MG63 (cell line): ENCODE data around the gene RABIF. TPM values are rescaled to one million over a fixed set of nuclear protein-coding genes. Genes with fewer than 3 reads are reported as not detected.
A peak's percentile ranks its signal among the peaks of the same experiment; 100 is the strongest.

ENCODE experiments used
- DNase-seq: peaks from one replicate; pipeline ENCODE4 v3.0.0-alpha.2; 2020
- H3K27me3 ChIP-seq: fragments of 250-450 bp; sonication (Bioruptor Pico); 2 replicates; pipeline ENCODE4 v1.5.1; 2020; ENCODE audit warnings: mild to moderate bottlenecking, moderate library complexity
- H3K36me3 ChIP-seq: fragments of 250-450 bp; sonication (Bioruptor Pico); 2 replicates; pipeline ENCODE4 v1.5.1; 2020; ENCODE audit warnings: mild to moderate bottlenecking, moderate library complexity
- H3K4me3 ChIP-seq: fragments of 250-450 bp; sonication (Bioruptor Pico); 2 replicates; pipeline ENCODE4 v1.5.1; 2020; ENCODE audit warnings: mild to moderate bottlenecking, moderate library complexity
- H3K9me3 ChIP-seq: fragments of 250-450 bp; sonication (Bioruptor Pico); 2 replicates; pipeline ENCODE4 v1.5.1; 2020; ENCODE audit warnings: mild to moderate bottlenecking, moderate library complexity
- total RNA-seq: library from RNA; depleted of rRNA; stranded (reverse); fragments of >200 nt; shearing (Covaris generic); gene quantifications from 2 replicates; pipeline ENCODE4 v1.2.3, GENCODE V29; 2014; ENCODE audit warnings: low replicate concordance

Gene RABIF
- total RNA-seq, 1 experiment from 2014 or later = 13.1 TPM

DNA sequence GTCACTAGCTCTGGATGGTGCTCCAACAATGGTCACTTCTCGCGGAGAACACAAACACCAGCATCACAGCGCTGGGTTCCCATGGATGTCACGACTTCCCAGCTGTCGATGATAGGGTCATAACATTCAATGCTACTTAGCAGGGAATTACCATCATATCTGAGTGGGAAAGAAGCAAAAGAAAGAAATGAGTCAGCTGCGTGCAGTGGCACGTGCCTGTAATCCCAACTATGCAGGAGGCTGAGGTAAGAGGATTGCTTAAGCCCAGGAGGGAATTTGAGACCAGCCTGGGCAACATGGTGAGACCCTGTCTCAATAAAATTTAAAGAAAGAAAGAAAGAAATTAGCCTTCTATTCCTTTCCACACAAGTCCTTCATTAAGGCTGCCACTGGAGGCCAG is 3.6 kb upstream of the RABIF start:
- Histone ChIP-seq H3K9me3 (no peaks in the 10 kb centered on the region), H3K4me3 (no peak overlapping the region), H3K36me3 (peaks cover 48% of the 10 kb centered on the region), H3K27me3 (no peaks in the 10 kb centered on the region)
- DNase-seq = no peak

DNA sequence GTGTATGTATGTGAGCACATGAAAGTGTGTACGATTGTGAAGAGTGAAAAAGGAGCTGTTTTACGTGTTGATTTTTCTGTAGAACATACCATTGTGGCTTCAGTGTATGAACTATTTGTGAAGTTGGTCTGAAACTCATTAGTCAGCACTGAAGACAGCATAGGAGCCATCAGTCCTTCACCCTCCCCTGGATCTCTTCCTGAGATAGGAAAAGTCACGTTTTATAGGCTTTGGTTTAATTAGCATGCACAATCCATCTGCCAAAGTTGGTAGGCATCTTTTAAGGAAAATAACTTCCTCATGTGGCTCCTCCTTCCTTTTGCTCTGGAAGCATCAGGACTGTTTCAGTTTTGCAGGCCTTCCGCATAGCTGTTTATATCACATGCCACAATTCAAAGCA is 1.4 kb upstream of the RABIF start:
- no peak for DNase-seq
- Histone ChIP-seq H3K27me3 (no peaks in the 10 kb centered on the region), H3K4me3 (no peak overlapping the region), H3K9me3 (no peaks in the 10 kb centered on the region), H3K36me3 (peaks cover 34% of the 10 kb centered on the region)

DNA sequence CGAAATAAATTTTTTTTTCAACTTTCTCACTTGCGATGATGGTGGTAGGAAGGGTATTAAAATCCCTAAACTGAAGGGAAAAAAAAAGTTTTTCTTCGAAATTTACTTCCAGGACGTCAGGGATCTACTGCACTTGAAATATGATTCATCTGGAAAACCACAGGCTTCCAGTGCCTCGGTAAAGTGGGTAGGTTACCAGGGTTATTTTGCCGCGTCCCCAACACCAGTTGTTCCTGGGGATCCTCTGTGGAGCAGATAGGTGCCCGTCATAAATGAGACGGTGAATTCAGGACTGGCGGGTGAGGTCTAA is 773 bp downstream of the RABIF start:
- H3K27me3 ChIP-seq = no peaks in the 10 kb centered on the region
- H3K9me3 ChIP-seq = no peaks in the 10 kb centered on the region
- H3K36me3 ChIP-seq = peaks cover 14% of the 10 kb centered on the region
- no peak for DNase-seq
- peak overlapping the region; percentile 81 for H3K4me3 ChIP-seq

DNA sequence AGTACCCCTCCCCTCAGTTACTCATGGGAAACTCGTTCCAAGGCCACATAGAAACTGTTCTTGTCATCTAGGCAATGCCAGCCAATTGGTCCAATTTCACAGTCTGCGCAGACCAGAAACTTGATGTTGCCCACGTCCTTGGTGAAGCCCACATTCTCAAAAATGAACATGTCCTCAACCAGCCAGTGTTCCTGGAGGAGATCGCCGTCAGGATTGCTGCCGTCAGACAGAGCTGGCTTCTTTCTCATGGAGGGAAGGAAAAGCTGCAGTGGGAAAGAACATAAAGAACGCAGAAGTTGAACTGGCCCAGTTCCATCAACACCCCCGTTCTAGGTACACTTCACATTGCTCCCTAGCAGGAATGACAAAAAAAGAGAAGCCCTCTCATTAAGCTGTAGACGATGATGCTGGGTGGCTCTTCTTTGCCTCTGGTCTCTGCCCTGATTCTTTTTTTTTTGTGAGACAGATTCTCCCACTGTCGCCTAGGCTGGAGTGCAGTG is 7.9 kb downstream of the RABIF start:
- Histone ChIP-seq H3K27me3 (no peaks in the 10 kb centered on the region), H3K9me3 (no peaks in the 10 kb centered on the region), H3K4me3 (no peak overlapping the region), H3K36me3 (peaks cover 25% of the 10 kb centered on the region)
- DNase-seq = no peak

DNA sequence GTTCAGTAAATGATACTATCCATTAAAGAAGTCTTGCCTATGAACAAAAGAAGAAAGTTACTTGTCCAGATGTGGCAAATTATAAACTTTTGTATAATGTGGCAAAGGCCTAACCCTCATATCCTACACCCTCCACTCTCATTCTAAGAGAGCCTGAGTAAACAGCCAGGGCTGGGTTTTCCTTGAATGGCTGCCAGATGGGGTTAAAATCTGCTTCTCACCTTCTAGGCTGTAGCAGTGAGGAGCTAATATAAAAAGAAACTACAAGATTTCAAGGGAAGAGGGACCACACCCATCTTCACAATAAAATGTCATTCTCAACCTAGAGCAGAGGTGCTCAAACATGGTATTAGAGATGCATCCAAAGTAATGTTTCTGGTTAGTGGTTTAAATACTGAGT is 8.9 kb downstream of the RABIF start:
- H3K9me3 ChIP-seq = no peaks in the 10 kb centered on the region
- peaks cover 25% of the 10 kb centered on the region for H3K36me3 ChIP-seq
- no peaks in the 10 kb centered on the region for H3K27me3 ChIP-seq
- no peak for DNase-seq
- no peak overlapping the region for H3K4me3 ChIP-seq

DNA sequence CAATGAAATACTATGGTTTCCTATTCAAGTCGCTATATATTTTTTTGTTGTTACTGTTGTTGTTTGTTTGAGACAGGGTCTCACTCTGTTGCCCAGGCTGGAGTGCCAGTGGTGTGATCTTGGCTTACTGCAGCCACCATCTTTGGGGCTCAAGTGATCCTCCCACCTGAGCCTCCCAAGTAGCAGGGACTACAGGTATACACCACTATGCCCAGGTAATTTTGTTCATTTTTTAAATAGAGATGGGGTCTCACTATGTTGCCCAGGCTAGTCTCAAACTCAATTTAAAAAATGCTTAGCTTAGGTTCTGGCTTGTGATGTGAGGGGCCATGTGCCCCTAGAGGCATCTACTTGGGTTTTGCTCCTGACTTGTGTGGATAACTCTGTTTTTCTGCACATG is 9.8 kb downstream of the RABIF start:
- Histone ChIP-seq H3K4me3 (no peak overlapping the region), H3K9me3 (no peaks in the 10 kb centered on the region), H3K27me3 (no peaks in the 10 kb centered on the region), H3K36me3 (peaks cover 25% of the 10 kb centered on the region)
- no peak for DNase-seq

DNA sequence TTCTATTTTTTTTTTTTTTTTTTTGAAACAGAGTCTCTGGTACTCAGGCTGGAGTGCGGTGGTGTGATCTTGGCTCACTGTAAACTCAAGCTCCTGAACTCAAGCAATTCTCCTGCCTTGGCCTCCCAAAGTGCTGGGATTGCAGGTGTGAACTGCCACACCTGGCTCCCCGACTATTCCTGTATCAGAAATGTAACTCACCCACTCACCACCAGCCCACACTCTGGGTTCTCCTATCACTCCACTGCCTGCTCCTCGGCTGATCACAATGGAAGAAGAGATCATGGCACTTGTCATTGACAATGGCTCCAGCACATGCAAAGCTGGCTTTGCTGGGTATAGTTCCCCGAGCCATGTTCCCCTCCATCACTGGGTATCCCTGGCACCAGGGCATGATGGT is 15.9 kb downstream of the RABIF start:
- Histone ChIP-seq H3K27me3 (peaks cover 19% of the 10 kb centered on the region; the same call in 1 of the 2 replicates), H3K36me3 (no peaks in the 10 kb centered on the region), H3K9me3 (no peaks in the 10 kb centered on the region), H3K4me3 (no peak overlapping the region)
- DNase-seq = no peak

DNA sequence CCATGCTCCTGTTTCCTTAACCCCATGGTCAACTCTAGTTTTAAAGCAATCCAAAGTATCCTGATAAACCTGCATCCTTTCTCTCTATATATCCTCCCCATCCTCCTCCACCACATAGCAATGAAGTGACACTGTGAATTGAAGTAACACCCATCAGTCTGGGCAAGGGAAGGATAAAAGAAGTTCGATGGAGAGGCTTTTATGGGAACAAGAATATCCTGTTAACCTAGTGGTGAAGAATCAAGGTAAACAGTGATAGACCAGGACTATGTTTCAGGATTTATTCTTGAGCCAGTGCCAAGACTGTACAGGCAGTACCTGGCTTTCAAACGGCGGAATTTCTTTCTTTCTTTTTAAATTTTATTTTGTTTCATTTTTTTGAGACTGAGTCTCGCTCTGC is 17.6 kb downstream of the RABIF start:
- no peaks in the 10 kb centered on the region for H3K9me3 ChIP-seq
- H3K4me3 ChIP-seq = no peak overlapping the region
- H3K36me3 ChIP-seq = no peaks in the 10 kb centered on the region
- peaks cover 20% of the 10 kb centered on the region for H3K27me3 ChIP-seq
- DNase-seq = no peak

DNA sequence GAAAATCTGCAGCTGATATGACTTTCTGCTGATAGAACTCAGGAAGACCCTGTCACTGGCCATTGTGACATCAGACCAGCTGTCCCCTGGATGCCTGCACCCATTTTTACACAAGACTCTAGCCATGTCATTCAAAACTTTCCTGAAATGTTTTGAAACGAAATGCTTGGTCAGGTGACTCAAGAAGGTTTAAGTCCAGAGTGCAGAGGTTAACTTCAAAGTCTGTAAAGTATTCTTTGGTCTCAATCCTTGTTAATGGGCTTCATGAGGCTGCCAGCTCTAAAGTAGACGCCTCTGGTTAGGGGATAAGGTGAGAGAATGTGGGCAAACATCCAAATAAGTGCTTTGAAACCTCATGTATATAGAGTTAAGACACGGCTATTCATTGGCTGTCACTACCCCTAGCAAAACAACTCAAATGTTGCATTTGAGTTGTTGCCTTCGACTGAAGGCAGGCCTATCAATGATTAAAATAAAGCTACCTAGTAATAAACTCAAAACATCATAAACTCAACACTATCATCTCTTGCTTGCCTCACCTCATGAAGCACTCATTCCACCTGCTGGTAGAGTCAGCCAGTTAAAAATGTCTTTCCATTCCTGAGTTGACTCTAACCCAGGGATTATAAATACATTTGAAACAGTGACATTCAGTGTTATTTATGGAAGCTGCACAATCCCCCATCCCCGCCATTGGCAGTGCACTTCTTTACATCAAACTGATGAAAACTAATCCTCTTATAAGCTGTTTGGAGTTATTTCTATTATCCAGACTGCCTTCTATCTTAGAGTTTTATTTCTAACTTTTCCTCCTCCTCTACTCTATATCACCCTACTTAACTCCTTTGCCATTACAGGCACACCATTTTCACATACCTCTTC is 26.0 kb downstream of the RABIF start:
- no peak for DNase-seq
- no peaks in the 10 kb centered on the region for H3K9me3 ChIP-seq
- H3K27me3 ChIP-seq = peaks cover 34% of the 10 kb centered on the region
- no peak overlapping the region for H3K4me3 ChIP-seq
- H3K36me3 ChIP-seq = no peaks in the 10 kb centered on the region

DNA sequence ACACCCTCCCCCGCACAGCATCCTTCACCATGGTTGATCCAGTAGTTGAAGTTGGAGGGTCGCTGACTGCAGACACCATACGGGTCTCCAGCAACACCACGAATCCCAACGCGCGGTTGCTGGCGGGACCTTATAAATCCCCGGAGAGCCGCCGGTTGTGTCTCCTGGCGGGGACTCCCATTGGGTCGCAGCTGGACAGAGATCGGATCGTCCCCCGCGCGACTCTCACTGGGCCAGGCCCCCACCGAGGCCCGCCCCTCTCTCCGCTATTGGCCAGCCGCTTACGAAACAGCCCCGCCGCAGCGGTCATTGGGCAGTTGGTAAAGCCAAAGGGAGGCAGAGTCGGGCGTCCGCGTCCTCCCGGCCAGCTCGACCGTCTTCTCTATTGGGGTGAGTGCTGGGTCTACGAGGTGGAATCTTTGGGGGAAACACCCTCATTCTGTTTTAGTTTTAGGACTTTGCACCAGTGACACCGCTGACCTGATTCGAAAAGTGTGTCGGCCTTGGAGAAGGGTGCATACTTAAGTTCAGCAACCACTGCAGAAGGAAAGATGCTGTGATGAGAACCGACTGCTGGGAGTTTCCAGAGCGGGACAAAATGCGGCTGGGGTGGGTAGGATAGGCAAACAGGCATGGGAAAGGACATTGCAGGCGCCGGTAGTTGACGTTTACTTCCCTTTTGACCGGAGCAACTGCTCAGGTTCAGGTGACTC is 27.4 kb downstream of the RABIF start:
- H3K9me3 ChIP-seq = no peaks in the 10 kb centered on the region
- H3K27me3 ChIP-seq = peaks cover 34% of the 10 kb centered on the region
- no peaks in the 10 kb centered on the region for H3K36me3 ChIP-seq
- DNase-seq = peak; percentile 92
- H3K4me3 ChIP-seq = peak overlapping the region; percentile 54

DNA sequence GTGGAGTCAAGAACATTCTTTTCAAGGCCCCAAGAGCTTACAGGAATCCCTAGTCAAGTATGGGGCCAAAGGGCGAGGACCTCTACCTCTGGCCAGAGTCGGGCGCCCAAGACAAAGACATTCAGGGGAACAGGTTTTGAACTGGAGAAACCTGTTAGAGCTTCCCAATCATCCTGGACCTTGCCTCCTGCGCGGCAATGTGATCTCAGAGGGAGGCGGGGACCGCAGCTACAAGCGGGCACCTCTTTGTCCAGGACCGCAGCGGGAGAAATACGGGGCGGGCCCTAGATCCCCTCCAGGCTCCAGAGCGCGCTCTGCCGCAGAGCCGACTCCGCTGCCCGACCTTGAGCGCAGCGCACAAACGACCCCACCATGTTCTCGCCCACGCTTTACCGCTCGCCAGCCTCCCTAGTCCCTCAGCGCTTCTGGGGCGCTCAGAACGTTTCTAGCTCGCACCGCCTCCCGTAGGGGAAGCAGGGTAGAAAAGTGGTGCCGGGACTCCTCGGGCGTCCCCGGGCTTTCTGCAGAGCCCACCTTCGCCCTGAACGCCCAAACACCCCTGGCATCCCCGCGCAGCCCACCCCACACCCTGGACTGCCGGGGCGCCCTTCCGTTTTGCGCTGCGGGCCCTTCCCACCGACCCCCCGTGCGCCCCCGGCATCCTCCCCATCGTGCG is 28.1 kb downstream of the RABIF start:
- DNase-seq = peak; percentile 33

DNA sequence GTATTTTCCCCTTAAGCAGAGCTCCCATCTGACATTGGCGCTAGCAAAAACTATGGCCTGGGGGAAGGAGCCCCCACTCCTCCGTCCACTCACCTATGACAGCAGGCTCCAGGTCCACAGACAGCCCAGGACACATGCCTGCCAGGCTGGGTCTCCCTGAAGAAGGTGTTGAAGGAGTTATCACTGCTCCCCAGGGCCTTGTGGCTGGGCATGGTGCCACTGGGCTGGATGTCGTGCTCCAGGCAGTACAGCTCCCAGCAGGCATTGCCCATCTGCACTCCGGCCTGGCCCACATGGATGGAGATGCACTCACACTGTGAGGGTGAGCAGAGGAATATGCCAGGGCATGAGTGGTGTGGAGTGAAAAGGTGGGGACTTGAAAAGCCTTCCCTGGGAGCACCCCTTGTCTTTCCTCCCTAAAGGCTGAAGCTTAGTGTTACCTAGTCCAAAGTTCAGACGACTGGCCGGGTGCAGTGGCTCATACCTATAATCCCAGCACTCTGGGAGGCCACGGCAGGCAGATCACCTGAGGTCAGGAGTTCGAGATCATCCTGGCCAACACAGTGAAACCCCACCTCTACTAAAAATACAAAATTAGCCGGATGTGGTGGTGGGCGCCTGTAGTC is 30.0 kb downstream of the RABIF start:
- Histone ChIP-seq H3K27me3 (peaks cover 16% of the 10 kb centered on the region), H3K9me3 (no peaks in the 10 kb centered on the region), H3K36me3 (no peaks in the 10 kb centered on the region), H3K4me3 (no peak overlapping the region)
- DNase-seq = no peak

More for the DNA sequence above, 28.1 kb downstream of the RABIF start:
- H3K9me3 ChIP-seq = no peaks in the 10 kb centered on the region
- H3K4me3 ChIP-seq = peak overlapping the region; percentile 54
- no peaks in the 10 kb centered on the region for H3K36me3 ChIP-seq
- peaks cover 29% of the 10 kb centered on the region for H3K27me3 ChIP-seq

DNA sequence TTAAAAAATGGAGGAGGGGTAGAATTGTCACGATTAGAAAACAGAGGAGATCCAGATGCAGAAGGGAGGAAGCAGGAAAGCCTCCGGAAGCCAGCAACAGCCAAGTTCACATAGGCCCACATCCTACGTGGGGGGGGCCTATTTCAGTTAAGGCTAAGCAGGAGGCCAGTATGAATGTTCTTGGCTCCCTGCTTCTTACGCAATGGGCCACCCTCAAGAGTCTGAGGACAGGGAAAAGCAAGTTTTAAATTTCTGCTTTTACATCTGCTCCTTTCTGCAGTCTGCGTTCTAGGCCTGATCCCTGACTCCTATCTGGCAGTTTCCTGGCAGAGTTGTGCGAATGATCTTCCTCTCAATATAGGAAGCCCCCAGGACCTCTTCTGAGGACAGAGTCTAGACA is 30.6 kb downstream of the RABIF start:
- DNase-seq = no peak
- no peak overlapping the region for H3K4me3 ChIP-seq
- H3K9me3 ChIP-seq = no peaks in the 10 kb centered on the region
- H3K36me3 ChIP-seq = no peaks in the 10 kb centered on the region
- peaks cover 15% of the 10 kb centered on the region for H3K27me3 ChIP-seq

DNA sequence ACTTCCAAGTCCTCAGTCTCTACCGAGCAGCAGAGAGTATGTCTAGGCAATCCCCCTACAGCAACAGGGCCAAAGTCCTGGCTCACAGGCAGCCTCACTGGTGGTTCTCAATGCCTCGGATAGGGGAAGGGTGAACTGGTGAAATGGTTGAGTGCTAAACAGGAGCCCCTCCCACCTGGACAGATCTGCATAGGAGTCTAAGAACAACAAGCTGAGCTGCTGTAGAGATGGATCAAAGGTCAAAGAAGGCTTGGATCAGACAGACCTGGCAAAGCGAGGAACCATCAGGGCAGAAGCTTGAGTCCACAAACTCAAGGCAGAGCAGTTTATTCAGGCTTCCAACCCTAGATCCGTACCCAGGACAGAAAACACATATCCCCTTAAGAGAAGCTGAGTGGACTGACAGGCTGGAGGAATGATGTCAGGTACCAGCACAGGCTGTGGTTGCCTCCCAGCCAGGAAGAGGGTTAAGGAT is 31.8 kb downstream of the RABIF start:
- Histone ChIP-seq H3K9me3 (no peaks in the 10 kb centered on the region), H3K4me3 (no peak overlapping the region), H3K36me3 (no peaks in the 10 kb centered on the region), H3K27me3 (peaks cover 3% of the 10 kb centered on the region; the same call in 1 of the 2 replicates)
- no peak for DNase-seq

DNA sequence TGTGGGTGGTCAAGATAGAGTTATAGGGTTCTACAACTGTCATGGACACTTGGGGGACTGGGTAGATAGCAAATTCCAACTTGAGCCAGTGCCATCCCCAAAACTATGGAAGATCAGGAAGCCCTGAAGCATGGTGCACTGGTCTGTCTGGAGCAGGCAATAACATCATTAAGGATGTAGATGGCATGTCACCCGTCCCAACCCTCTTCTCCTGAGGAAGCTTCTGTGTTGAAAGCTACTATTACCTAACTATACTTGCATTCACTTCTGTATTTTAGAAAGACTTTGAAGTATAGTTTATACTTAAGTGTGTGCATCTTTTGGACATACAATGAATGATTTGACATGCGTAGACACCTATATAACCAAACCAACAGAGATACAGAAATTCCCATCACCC is 32.9 kb downstream of the RABIF start:
- H3K4me3 ChIP-seq = no peak overlapping the region
- no peaks in the 10 kb centered on the region for H3K9me3 ChIP-seq
- H3K36me3 ChIP-seq = no peaks in the 10 kb centered on the region
- DNase-seq = no peak
- H3K27me3 ChIP-seq = no peaks in the 10 kb centered on the region

DNA sequence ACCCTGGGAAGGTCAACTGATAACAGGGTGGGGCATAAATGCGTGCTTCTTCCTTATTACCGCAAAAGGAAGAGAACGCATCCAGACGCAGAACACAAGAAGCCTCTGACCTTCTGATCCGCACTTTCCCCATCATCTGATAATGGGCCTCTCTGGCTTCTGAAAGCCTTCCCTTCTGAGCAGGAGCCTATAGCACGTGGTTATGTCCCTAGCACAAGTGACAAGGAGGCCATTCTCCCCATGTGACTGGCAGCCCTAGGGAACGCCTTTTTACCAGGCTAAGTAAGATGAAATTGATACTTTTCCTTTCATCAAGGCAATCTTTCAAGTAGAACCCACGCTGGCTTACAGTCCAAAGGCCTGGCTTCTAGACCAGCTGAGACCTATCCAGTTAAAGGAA is 34.2 kb downstream of the RABIF start:
- H3K9me3 ChIP-seq = no peaks in the 10 kb centered on the region
- H3K36me3 ChIP-seq = no peaks in the 10 kb centered on the region
- DNase-seq = no peak
- no peak overlapping the region for H3K4me3 ChIP-seq
- no peaks in the 10 kb centered on the region for H3K27me3 ChIP-seq
